ENCODE measurements around the gene ZNF479.
"Not testable (repeated sequence)": the region's sequence is repeated elsewhere in the genome, so short reads cannot be mapped to it uniquely, and the experiment has no call there.

ZNF479 gene

GRCh38 chr7:57132336-57132735 lies at the start of gene ZNF479:
Gene ZNF479, minus strand, starts transcription at chr7:57132436. Its CDS starts 112 bp downstream, at chr7:57132324.
- not testable (repeated sequence) for DNase-seq (ENCODE audit: low read depth, low spot score)

- no peak for DNase-seq (ENCODE audit: low read depth, low spot score)
Observed at GRCh38 chr7:57182031-57182430, 49.8 kb upstream of the ZNF479 start.

GRCh38 chr7:57181281-57181680 lies 49.0 kb upstream of the ZNF479 start:
- no peak for DNase-seq (ENCODE audit: low read depth, low spot score)

GRCh38 chr7:57179776-57180415 lies 47.7 kb upstream of the ZNF479 start:
- no peak for DNase-seq (ENCODE audit: low read depth, low spot score)

- no peak for DNase-seq (ENCODE audit: low read depth, low spot score)
Observed at GRCh38 chr7:57178768-57179139, 46.5 kb upstream of the ZNF479 start.

- DNase-seq (ENCODE audit: low read depth, low spot score), result no peak
Observed at GRCh38 chr7:57177856-57178767, 45.9 kb upstream of the ZNF479 start.

- no peak for DNase-seq (ENCODE audit: low read depth, low spot score)
Observed at GRCh38 chr7:57176928-57177635, 44.8 kb upstream of the ZNF479 start.

- no peak for DNase-seq (ENCODE audit: low read depth, low spot score)
Observed at GRCh38 chr7:57165285-57165899, 33.2 kb upstream of the ZNF479 start.

- DNase-seq (ENCODE audit: low read depth, low spot score), result not testable (repeated sequence)
Observed at GRCh38 chr7:57120123-57120784, 12.0 kb downstream of the ZNF479 start.
